ENCODE data around the gene SH3TC1. TPM values are rescaled to one million over a fixed set of nuclear protein-coding genes. Genes with fewer than 3 reads are reported as not detected.

Gene SH3TC1
- total and polyA plus RNA-seq, 10 of the 15 experiments (the other 5 are each of a cell fraction or from before 2014, with no cell fraction given) = 0.19 to 47.0 (median 18.4) TPM

DNA sequence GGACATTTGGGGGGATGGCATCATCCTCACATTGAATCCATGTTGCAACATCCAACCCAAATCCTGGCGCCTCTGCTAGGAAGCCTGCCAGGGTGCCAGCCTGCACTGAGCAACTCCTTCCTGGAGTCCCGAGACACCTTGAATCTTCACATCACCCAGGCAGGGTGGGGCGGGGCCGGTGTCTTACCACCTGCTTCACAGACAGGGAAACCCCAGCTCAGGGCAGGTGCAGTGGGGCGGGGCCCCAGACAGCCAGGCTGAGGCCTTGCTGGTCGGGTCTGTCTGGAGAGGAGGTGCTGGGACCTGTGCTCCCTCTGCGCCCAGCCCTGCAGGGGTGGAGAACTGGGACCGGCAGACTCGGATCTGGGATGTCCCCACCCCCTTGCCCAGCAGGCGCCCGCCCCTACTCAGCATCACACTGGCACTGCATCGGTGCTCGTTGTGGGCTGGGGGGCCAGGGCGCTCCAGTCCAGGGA, 39.0 kb downstream of the SH3TC1 start:
- ChIA-PET POLR2A (no interaction called here), RAD21 (ENCODE audit: unreplicated experiment) (interaction anchor here (0.8 to 1.1 kb wide), 3 partner anchors 9 to 61 kb away, joined by 3 to 8 read pairs (median 4); no protein-coding TSS in a partner anchor), SMC1A (ENCODE audit: uncharacterized antibody, unreplicated experiment) (interaction anchor here (0.9 to 1.6 kb wide), 2 partner anchors 35 to 37 kb away, joined by 3 to 4 read pairs; no protein-coding TSS in a partner anchor), CTCF (interaction anchor here (0.8 to 2.9 kb wide), 3 partner anchors 9 to 62 kb away, joined by 3 to 16 read pairs (median 7); no protein-coding TSS in a partner anchor)
- Histone ChIP-seq H3K36me3 (ENCODE audit: control insufficient read depth in 2 of 2, insufficient read depth in 2 of 2, low read length in 1 of 2) (peaks cover 9 to 18% of the 10 kb centered on the region in 2 experiments), H3K4me1 (ENCODE audit: control insufficient read depth, insufficient read depth, low read length) (peaks cover 3% of the 10 kb centered on the region), H3K9me3 (replicated peaks; ENCODE audit: control insufficient read depth, insufficient read depth, low read length) (no peaks in the 10 kb centered on the region), H2AFZ (ENCODE audit: control insufficient read depth, low read depth, low read length) (no peak overlapping the region), H3K4me2 (ENCODE audit: control insufficient read depth, insufficient read depth) (no peak overlapping the region), H3K4me3 (no peak overlapping the region), H3K9ac (ENCODE audit: control insufficient read depth, insufficient read depth, low read length) (no peak overlapping the region), H4K20me1 (ENCODE audit: control insufficient read depth, insufficient read depth) (no peaks in the 10 kb centered on the region), H3K27me3 (replicated peaks in 1 of 2; ENCODE audit: control insufficient read depth in 2 of 2, insufficient read depth in 2 of 2, low read length in 1 of 2) (no peaks in the 10 kb centered on the region), H3K79me2 (ENCODE audit: control insufficient read depth, insufficient read depth, low read length) (no peaks in the 10 kb centered on the region), H3K27ac (ENCODE audit: control insufficient read depth, insufficient read depth) (no peak overlapping the region)
- FAIRE-seq (no peak), DNase-seq (ENCODE audit: low read depth, low spot score) (no peak), ATAC-seq (peak; percentile 55)
- 53% methylated on average over 14 of the region's 14 CpGs for WGBS (ENCODE audit: insufficient coverage, insufficient replicate concordance, low lambda C conversion rate, missing lambda C conversion rate)
- BruUV-seq (replicated peaks) = no TSS peak
- intact Hi-C loops (cut with micrococcal nuclease; ENCODE audit: unreplicated experiment) = loop anchor here (2.0 kb wide), 1 partner anchor 61 kb away; no protein-coding TSS in a partner anchor
- in situ Hi-C loops (cut with MboI) = no loop called here
- no peak for TF ChIP-seq RAD51 (IDR thresholded peaks at IDR 0.05)
- no peak for TF ChIP-seq SMC3 (IDR thresholded peaks at IDR 0.05; ENCODE audit: borderline replicate concordance, low read length)
- no peak for TF ChIP-seq NFXL1 (IDR thresholded peaks at IDR 0.05; ENCODE audit: borderline replicate concordance)
- no peak for TF ChIP-seq MXI1 (IDR thresholded peaks at IDR 0.05; ENCODE audit: low read depth, low read length)
- no peak for TF ChIP-seq KLF5 (IDR thresholded peaks at IDR 0.05; ENCODE audit: partially characterized antibody)
- TF ChIP-seq, protein P1, sequence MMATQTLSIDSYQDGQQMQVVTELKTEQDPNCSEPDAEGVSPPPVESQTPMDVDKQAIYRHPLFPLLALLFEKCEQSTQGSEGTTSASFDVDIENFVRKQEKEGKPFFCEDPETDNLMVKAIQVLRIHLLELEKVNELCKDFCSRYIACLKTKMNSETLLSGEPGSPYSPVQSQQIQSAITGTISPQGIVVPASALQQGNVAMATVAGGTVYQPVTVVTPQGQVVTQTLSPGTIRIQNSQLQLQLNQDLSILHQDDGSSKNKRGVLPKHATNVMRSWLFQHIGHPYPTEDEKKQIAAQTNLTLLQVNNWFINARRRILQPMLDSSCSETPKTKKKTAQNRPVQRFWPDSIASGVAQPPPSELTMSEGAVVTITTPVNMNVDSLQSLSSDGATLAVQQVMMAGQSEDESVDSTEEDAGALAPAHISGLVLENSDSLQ (IDR thresholded peaks at IDR 0.05) = no peak
- no peak for TF ChIP-seq SUZ12 (IDR thresholded peaks at IDR 0.05; ENCODE audit: unreplicated experiment)
- TF ChIP-seq, protein P2, sequence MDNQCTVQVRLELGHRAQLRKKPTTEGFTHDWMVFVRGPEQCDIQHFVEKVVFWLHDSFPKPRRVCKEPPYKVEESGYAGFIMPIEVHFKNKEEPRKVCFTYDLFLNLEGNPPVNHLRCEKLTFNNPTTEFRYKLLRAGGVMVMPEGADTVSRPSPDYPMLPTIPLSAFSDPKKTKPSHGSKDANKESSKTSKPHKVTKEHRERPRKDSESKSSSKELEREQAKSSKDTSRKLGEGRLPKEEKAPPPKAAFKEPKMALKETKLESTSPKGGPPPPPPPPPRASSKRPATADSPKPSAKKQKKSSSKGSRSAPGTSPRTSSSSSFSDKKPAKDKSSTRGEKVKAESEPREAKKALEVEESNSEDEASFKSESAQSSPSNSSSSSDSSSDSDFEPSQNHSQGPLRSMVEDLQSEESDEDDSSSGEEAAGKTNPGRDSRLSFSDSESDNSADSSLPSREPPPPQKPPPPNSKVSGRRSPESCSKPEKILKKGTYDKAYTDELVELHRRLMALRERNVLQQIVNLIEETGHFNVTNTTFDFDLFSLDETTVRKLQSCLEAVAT (IDR thresholded peaks at IDR 0.05) = no peak
- TF ChIP-seq IRF4 (IDR thresholded peaks at IDR 0.05; ENCODE audit: low read depth, low read length) = no peak
- TF ChIP-seq RCOR1 (conservative IDR thresholded peaks at IDR 0.05; ENCODE audit: low read depth, low read length) = no peak
- TF ChIP-seq, protein P3, sequence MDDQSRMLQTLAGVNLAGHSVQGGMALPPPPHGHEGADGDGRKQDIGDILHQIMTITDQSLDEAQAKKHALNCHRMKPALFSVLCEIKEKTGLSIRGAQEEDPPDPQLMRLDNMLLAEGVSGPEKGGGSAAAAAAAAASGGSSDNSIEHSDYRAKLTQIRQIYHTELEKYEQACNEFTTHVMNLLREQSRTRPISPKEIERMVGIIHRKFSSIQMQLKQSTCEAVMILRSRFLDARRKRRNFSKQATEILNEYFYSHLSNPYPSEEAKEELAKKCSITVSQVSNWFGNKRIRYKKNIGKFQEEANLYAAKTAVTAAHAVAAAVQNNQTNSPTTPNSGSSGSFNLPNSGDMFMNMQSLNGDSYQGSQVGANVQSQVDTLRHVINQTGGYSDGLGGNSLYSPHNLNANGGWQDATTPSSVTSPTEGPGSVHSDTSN (IDR thresholded peaks at IDR 0.05; ENCODE audit: insufficient replicate concordance, low read depth, low read length) = no peak
- no peak for TF ChIP-seq KDM1A (IDR thresholded peaks at IDR 0.05; ENCODE audit: borderline replicate concordance)
- no peak for TF ChIP-seq STAT3 (IDR thresholded peaks at IDR 0.05; ENCODE audit: low read depth, low read length)
- no peak for TF ChIP-seq SIX5 (IDR thresholded peaks at IDR 0.05; ENCODE audit: low read depth, low read length, severe bottlenecking)
- TF ChIP-seq HDAC6 (IDR thresholded peaks at IDR 0.05; ENCODE audit: unreplicated experiment) = no peak
- TF ChIP-seq, protein P4, sequence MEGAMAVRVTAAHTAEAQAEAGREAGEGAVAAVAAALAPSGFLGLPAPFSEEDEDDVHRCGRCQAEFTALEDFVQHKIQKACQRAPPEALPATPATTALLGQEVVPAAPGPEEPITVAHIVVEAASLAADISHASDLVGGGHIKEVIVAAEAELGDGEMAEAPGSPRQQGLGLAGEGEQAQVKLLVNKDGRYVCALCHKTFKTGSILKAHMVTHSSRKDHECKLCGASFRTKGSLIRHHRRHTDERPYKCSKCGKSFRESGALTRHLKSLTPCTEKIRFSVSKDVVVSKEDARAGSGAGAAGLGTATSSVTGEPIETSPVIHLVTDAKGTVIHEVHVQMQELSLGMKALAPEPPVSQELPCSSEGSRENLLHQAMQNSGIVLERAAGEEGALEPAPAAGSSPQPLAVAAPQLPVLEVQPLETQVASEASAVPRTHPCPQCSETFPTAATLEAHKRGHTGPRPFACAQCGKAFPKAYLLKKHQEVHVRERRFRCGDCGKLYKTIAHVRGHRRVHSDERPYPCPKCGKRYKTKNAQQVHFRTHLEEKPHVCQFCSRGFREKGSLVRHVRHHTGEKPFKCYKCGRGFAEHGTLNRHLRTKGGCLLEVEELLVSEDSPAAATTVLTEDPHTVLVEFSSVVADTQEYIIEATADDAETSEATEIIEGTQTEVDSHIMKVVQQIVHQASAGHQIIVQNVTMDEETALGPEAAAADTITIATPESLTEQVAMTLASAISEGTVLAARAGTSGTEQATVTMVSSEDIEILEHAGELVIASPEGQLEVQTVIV (IDR thresholded peaks at IDR 0.05; ENCODE audit: borderline replicate concordance, partially characterized antibody) = no peak
- TF ChIP-seq NFYA (IDR thresholded peaks at IDR 0.05; ENCODE audit: borderline replicate concordance, low read depth, low read length) = no peak

Measured in GM12878 (cell line).